Mucosa of descending colon (tissue), 3 donors: ENCODE results near the gene CACNA2D1. TPM values are rescaled to one million over a fixed set of nuclear protein-coding genes. Genes with fewer than 3 reads are reported as not detected.
"Not testable (repeated sequence)": the region's sequence is repeated elsewhere in the genome, so short reads cannot be mapped to it uniquely, and the experiment has no call there.

Source experiments
- ATAC-seq: fragments of 200-7000 bp; cut with Tn5 transposase; one replicate; pipeline ENCODE4 v1.9.1; 2020; ENCODE audit warnings: mild to moderate bottlenecking, moderate library complexity
- DNase-seq, 3 donors: peaks; one replicate each; pipeline ENCODE4 v3.0.0-alpha.2; 2020
- H3K36me3 ChIP-seq: fragments of 200-600 bp; one replicate; pipeline ENCODE4 v1.8.0; 2021; ENCODE audit warnings: low read depth, mild to moderate bottlenecking
- H3K4me1 ChIP-seq: fragments of 200-600 bp; one replicate; pipeline ENCODE4 v1.8.0; 2021; ENCODE audit warnings: low read depth, mild to moderate bottlenecking
- H3K4me3 ChIP-seq: fragments of 200-600 bp; one replicate; pipeline ENCODE4 v1.8.0; 2021; ENCODE audit warnings: mild to moderate bottlenecking
- H3K9me3 ChIP-seq: fragments of 200-600 bp; one replicate; pipeline ENCODE4 v1.8.0; 2021; ENCODE audit warnings: mild to moderate bottlenecking
- intact Hi-C, 2 donors: fragments of 100-400 bp; cut with DNase I in 1 of 2; cut with micrococcal nuclease in 1 of 2; formaldehyde crosslinking; loops; one replicate each; pipeline versions ENCODE4 v1.11.0 to v1.11.1; 2022; cut with DNase I, micrococcal nuclease
- total RNA-seq, 3 donors: library from RNA; stranded (reverse); fragmentation: NEBNext Ultra II Directional in 2 of 3; extraction: Animal tissue kit (Norgen Biotek cat#: 25700) in 2 of 3; gene quantifications; one replicate each; pipeline versions ENCODE4 v1.2.1 to v1.2.4, GENCODE V29; 2021 to 2023
- TF ChIP-seq, protein P1 (sequence below): fragments of 200-600 bp; IDR thresholded peaks from one replicate; pipeline ENCODE4 v1.8.0; 2022; ENCODE audit warnings: antibody characterized with exemption, mild to moderate bottlenecking
- donor health status: DM: no; HTN: no; CAD: no; lungs with moderate emphysema.
- donor health status: DM: no; HTN: no; CAD: no.
- donor health status: DM: no; HTN: yes; CAD: no.

The CACNA2D1 gene
- total RNA-seq, 3 donors from 2014 or later: 3.9 to 44.1 (median 6.9) TPM

DNA sequence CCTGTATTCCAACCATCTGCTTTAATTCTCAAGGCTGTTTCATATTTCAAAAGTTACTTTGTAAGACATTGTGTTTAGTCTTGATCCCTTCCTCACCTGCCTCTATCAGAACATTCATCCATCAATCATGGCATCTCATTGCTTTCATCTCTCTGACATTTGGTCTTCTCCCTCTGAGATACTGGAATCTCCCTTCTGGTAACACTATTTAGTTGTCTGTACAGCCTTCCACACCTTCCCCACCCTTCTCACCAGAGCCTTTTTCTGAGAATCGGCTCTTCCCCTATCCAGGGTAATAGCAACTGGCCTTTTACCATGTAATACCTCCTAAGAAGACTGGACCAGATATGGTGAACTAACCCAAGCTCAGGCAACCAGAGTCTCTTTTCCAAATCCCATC lies 10.1 kb downstream of the CACNA2D1 start:
- DNase-seq (no peak), ATAC-seq (no peak)
- intact Hi-C loops: no loop called here
- Histone ChIP-seq H3K4me3 (no peak overlapping the region), H3K9me3 (no peaks in the 10 kb centered on the region), H3K36me3 (no peaks in the 10 kb centered on the region), H3K4me1 (no peaks in the 10 kb centered on the region)
- TF ChIP-seq, protein P1, sequence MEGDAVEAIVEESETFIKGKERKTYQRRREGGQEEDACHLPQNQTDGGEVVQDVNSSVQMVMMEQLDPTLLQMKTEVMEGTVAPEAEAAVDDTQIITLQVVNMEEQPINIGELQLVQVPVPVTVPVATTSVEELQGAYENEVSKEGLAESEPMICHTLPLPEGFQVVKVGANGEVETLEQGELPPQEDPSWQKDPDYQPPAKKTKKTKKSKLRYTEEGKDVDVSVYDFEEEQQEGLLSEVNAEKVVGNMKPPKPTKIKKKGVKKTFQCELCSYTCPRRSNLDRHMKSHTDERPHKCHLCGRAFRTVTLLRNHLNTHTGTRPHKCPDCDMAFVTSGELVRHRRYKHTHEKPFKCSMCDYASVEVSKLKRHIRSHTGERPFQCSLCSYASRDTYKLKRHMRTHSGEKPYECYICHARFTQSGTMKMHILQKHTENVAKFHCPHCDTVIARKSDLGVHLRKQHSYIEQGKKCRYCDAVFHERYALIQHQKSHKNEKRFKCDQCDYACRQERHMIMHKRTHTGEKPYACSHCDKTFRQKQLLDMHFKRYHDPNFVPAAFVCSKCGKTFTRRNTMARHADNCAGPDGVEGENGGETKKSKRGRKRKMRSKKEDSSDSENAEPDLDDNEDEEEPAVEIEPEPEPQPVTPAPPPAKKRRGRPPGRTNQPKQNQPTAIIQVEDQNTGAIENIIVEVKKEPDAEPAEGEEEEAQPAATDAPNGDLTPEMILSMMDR: no peak

DNA sequence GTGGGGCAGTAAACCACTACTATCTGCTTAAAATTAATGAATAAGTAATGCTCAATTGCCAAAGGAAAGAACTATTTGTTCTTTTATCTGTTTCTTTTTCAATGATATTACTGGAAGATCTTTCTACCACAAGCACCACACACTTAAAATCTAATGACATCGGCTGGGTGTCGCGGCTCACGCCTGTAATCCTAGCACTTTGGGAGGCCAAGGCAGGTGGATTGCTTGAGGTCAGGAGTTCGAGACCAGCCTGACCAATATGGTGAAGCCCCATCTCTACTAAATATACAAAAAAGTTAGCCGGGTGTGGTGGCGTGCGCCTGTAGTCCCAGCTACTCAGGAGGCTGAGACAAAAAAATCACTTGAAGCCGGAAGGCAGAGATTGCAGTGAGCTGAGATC lies 10.8 kb downstream of the CACNA2D1 start:
- H3K4me3 ChIP-seq, intact Hi-C loops, ATAC-seq, DNase-seq, H3K4me1 ChIP-seq, H3K9me3 ChIP-seq, H3K36me3 ChIP-seq: not testable (repeated sequence)

DNA sequence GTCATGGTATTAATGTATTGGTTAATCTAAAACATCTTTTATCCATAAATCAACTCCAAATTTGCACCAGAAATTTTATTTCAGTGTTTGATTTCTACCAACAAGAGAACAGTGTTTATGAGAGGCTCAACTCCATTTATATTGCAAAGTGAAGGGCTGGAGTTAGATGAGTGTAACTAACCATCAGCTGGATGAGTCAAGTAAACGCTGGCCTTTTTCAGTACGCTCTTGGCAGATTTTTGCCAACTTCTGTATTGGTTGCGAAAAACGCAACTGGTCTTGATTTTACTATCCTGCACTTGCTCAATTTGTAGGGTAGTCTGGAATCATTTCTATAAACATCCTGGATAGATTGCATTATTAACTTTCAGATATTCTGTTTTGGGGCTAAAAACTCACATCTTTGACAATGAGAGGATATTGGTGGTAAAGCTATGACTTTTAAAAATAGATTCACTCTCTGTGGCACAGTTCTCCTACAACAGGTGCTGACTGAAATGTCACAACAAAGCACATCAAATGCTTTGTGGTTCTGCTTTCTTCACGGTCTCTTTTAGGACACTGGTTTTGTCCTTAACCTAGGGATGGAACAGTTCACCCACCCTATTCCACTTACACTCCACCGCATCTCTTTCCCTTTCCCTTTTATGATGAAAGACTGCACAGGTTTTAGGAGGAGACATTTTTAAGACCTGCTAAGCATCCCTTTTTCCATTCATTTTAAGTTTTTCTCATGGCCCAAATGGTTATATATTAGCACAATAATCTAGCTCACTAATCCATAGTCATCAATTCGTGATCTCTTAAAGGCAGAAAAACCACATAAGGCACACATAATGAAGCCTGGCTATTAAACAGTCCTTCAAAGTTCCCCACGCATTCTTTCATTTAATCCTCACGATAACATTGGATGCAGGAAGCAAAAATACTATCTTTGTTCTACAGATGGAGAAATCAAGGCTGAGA lies 12.8 kb downstream of the CACNA2D1 start:
- intact Hi-C loops: no loop called here

DNA sequence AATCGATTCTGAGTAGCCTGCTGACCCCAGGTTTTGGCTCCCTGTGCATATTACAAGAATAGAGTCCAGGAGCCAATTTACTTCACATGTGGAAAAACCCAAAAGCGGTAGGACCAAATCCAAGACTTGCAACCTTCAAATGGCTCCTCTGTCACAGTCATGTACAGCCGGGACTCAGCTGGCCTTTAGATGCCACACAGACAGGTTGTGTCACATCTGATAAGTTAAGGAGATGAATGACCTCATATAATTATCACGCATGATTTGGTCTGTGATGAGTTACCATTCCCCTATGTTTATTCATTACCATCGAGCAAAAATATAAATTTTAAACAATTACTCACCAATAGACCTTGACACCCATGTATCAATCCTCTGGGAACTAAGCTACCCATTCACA lies 14.2 kb downstream of the CACNA2D1 start:
- Histone ChIP-seq H3K4me1 (no peaks in the 10 kb centered on the region), H3K36me3 (no peaks in the 10 kb centered on the region), H3K9me3 (no peaks in the 10 kb centered on the region), H3K4me3 (no peak overlapping the region)
- TF ChIP-seq, protein P1: no peak
- DNase-seq (no peak), ATAC-seq (no peak)
- intact Hi-C loops: no loop called here

More for the DNA sequence above, 12.8 kb downstream of the CACNA2D1 start:
- TF ChIP-seq, protein P1: no peak
- Histone ChIP-seq H3K4me3 (no peak overlapping the region), H3K4me1 (no peaks in the 10 kb centered on the region), H3K9me3 (no peaks in the 10 kb centered on the region), H3K36me3 (no peaks in the 10 kb centered on the region)
- no peak for ATAC-seq
- no peak for DNase-seq

- H3K4me3 ChIP-seq: no peak overlapping the region
- TF ChIP-seq, protein P1: no peak
- no peak for DNase-seq
- H3K36me3 ChIP-seq: no peaks in the 10 kb centered on the region
- intact Hi-C loops: no loop called here
- H3K9me3 ChIP-seq: no peaks in the 10 kb centered on the region
- no peak for ATAC-seq
- H3K4me1 ChIP-seq: no peaks in the 10 kb centered on the region
Measured at GRCh38 chr7:82428186-82428961, 15.2 kb downstream of the CACNA2D1 start.

GRCh38 chr7:82423446-82423845 lies 20.1 kb downstream of the CACNA2D1 start:
- TF ChIP-seq, protein P1: no peak
- no peak for DNase-seq
- no peak for ATAC-seq
- H3K36me3 ChIP-seq: no peaks in the 10 kb centered on the region
- H3K4me3 ChIP-seq: no peak overlapping the region
- intact Hi-C loops: no loop called here
- H3K4me1 ChIP-seq: no peaks in the 10 kb centered on the region
- no peaks in the 10 kb centered on the region for H3K9me3 ChIP-seq
